GM18520 (cell line): ENCODE results near the gene TCF4.

ENCODE experiments used
- ATAC-seq: cut with Tn5 transposase; IDR thresholded peaks from one replicate; pipeline ENCODE4 v1.9.1; 2021; ENCODE audit not compliant: unreplicated experiment

Gene TCF4

GRCh38 chr18:55307505-55307904 is 280.5 kb downstream of the TCF4 start:
- ATAC-seq = peak; percentile 36

GRCh38 chr18:55306359-55307024 is 281.5 kb downstream of the TCF4 start:
- no peak for ATAC-seq

GRCh38 chr18:55302167-55302833 is 285.7 kb downstream of the TCF4 start:
- no peak for ATAC-seq

GRCh38 chr18:55301824-55302166 is 286.2 kb downstream of the TCF4 start:
- no peak for ATAC-seq

GRCh38 chr18:55300936-55301531 is 287.0 kb downstream of the TCF4 start:
- no peak for ATAC-seq

- no peak for ATAC-seq
These were observed 287.5 kb downstream of the TCF4 start for GRCh38 chr18:55300421-55300935.

GRCh38 chr18:55296778-55297177 is 291.2 kb downstream of the TCF4 start:
- ATAC-seq = no peak

DNA sequence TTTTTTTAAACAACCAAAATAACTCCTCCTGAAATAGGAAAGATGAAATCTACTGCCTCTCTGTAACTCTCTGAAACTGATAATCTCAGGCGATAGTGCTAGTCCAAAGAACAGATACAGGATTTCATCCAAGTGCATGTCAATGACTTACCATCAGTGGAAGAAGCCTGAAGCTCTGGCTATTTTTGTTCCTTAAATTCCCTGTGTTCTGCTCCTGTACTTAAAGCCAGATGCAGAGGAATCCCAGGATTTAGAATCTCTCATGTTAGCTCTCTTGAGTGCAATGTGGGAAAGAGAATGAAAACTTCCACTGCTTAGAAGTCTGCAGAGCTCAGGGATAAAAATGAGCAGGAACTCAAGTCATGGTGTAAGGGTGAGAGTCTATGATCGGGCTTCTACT is 291.9 kb downstream of the TCF4 start:
- no peak for ATAC-seq

DNA sequence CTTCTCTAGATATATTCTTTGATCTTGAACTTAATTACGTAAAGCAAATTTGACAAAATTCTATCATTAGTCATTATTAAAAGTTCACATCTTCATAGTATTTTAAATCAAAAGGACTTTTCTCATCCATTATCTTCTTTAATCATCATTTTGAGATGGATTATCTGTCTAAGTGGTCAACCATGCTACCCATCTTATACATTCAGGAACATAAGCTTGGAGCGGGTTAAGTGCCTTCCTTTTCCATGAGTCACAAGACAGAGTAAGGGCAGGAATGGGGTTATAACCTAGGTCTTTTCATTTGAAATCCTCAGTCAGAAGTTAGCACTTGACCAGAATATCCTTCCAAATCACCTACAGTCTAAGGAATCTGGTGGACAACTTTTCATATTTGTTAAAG is 297.1 kb downstream of the TCF4 start:
- ATAC-seq = no peak

DNA sequence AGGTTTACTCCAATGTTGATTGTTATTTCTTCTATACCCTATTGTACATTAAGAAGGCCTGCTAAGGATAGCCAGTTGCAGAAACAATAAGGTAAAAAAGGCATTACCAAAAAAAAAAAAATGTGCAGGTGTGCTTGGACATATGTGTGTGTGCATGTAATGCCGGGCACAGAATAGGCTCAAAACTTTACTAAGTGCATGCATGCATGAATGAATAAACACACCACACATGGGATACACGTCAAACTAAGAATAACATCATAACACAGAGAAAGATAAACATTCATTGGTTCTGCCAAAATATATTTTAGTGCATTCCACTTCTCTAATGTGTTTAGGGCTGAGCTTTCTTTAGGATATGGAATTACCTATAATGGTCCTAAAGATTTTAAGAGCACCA is 298.2 kb downstream of the TCF4 start:
- ATAC-seq = no peak

GRCh38 chr18:55289048-55289447 is 298.9 kb downstream of the TCF4 start:
- ATAC-seq = no peak

DNA sequence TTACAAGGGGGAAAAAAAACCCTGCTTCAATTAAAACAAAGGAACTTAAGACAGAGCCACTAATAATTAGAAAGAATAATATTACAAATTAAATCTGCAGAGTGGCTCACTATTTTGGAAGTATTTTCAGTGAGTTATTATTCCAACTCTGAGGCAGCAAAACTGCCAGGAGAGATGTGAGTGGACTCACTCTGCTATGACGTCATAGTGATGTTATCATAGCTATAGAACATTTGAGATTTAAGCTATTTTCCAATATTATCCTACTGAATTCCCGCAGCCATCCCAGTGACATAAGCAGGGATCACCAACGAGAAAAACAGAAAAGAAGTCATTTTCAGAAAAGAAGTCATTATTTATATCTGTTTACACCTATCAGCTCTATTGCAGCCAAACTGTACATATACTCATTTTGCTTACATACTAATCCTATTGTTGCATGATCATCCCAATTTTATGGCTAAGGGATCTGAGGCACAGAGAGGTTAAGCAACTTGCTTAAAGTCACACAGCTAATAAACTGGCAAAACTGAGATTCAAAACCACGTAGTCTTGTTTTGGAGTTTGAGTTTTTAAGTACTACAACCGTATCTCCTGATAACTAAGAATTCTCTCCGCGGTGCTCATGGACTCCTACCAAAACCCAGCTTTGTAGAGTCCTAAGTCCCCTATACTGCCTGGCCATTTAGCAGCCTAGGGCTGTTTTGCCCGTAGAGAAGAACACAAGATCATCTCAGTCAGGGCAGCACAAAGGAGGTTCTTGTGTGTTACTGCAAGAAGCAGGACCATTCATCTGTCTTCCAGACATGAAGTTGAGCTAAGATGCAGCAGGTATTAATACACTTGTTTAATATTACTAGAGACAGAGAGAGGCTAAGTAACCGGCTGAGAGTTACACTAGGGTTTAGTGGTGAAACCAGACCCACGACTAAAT is 299.8 kb downstream of the TCF4 start:
- ATAC-seq = no peak

DNA sequence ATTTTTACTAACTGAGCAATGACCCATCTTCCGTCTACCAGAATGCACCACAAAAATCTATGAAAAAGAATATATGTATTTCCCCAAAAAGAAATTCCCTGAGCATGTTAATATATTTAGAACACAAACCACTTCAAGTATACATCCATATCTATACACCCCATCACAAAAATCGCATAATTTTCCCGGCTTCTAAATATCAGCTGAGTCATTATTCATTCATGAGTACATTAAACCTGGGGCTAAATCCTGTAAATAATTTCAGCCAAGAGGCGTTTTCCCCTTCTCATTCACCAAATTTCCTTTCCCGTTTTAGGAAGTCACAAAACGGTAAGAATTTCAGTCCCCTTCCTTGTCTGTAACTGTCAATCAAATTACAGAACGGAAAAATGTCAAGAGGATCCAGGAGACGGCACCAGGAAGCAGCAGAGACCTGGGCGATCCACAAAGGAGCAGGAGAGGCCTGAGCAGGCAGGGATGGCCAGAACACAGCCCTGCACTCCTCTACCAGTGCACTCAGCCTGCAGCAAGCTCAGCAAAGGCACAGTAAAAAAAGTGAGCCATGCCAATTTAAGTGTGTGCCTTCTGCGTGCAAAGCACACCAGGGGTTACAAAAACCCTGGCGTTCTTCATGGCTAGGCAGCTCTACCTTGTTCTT is 300.7 kb downstream of the TCF4 start:
- ATAC-seq = no peak

- ATAC-seq = no peak
These were observed 301.7 kb downstream of the TCF4 start for GRCh38 chr18:55286257-55286825.

DNA sequence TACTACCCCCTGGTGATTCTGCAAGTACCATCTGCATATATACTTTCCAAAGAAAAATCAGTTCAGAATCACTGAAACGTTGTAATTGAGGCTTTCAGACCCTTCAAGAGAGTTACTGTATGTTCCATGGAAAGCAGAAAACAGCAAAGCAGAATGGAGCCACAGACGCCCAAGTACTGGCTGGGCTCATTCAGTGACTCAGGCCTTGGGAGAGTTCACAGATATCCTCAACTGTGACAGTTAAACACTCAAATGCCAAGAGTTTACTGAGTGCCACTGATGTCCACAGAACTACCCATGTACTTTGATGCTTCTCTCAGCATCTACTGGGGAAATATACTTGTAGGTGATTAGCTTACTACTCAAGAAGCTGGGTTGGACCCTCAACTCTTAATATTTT is 303.4 kb downstream of the TCF4 start:
- no peak for ATAC-seq

GRCh38 chr18:55283309-55283708 is 304.7 kb downstream of the TCF4 start:
- ATAC-seq = no peak

- no peak for ATAC-seq
These were observed 307.5 kb downstream of the TCF4 start for GRCh38 chr18:55280503-55280902.

DNA sequence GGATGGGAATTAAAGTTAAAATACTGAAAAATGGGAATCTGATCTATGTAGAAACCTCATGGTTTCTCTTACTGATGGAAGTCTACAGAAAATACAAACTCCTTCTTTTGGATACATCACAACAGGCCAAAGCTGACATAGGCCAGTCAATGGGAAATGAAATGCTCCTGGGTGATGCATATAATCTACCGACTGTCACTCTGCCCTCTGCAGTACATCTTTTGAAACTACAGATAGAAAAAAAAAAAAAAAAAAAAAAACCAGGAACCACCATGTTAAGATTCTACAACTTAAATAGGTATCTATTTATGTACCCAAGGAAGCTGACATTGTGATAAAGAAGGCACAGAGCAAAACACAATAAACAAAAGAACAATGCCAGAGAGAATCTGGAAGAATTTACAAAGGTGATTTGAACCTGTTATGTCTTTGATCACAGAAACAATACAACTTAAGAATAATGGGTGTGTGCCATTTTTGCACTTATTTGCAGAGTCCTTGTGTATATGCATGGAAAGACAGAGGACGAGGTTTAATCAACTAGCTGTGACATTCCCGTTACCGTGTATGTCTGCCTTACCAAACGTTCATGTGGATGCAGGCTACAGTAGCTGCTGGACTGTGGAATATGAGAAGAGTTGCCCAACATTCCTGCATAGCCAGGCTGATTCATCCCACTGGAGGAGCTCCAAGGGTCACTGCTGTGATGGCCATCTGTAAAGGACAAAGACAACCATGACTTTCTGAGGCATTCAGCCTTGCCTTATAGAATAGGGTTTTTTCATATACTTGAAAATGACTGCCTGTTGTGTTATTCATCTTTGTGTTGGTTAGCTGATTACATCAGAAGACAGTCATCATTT is 312.7 kb downstream of the TCF4 start:
- ATAC-seq = no peak

- no peak for ATAC-seq
These were observed 315.3 kb downstream of the TCF4 start for GRCh38 chr18:55272510-55273243.
